Hepatocyte (in vitro differentiated cells): ENCODE results near the gene JAM2. TPM values are rescaled to one million over a fixed set of nuclear protein-coding genes. Genes with fewer than 3 reads are reported as not detected.
"Not testable (repeated sequence)": the region's sequence is repeated elsewhere in the genome, so short reads cannot be mapped to it uniquely, and the experiment has no call there.

ENCODE experiments used
- DNase-seq: peaks from one replicate; pipeline ENCODE4 v3.0.0-alpha.2; 2016; ENCODE audit warnings: low spot score
- H2AFZ ChIP-seq: fragments of 200-600 bp; sonication (generic); 2 replicates; pipeline ENCODE4 v1.6.0; 2016; ENCODE audit warnings: antibody characterized with exemption, mild to moderate bottlenecking
- H3K27ac ChIP-seq: fragments of 200-600 bp; sonication (generic); 2 replicates; pipeline ENCODE4 v1.5.1; 2016; ENCODE audit warnings: mild to moderate bottlenecking
- H3K27me3 ChIP-seq: fragments of 200-600 bp; sonication (generic); 2 replicates; pipeline ENCODE4 v1.6.1; 2016
- H3K36me3 ChIP-seq: fragments of 200-600 bp; sonication (generic); replicated peaks from 2 replicates; pipeline ENCODE4 v1.5.1; 2016; ENCODE audit warnings: low read depth; ENCODE audit not compliant: insufficient read depth
- H3K4me1 ChIP-seq: fragments of 200-600 bp; sonication (generic); 2 replicates; pipeline ENCODE4 v1.5.1; 2016; ENCODE audit warnings: mild to moderate bottlenecking, moderate library complexity; ENCODE audit not compliant: insufficient read depth
- H3K4me2 ChIP-seq: fragments of 200-600 bp; sonication (generic); 2 replicates; pipeline ENCODE4 v1.6.0; 2016
- H3K4me3 ChIP-seq: fragments of 200-600 bp; sonication (generic); 2 replicates; pipeline ENCODE4 v1.5.1; 2016; ENCODE audit warnings: mild to moderate bottlenecking
- H3K79me2 ChIP-seq: fragments of 200-600 bp; sonication (generic); 2 replicates; pipeline ENCODE4 v1.6.0; 2017; ENCODE audit warnings: mild to moderate bottlenecking
- H3K9me2 ChIP-seq: fragments of 200-600 bp; sonication (generic); replicated peaks from 2 replicates; pipeline ENCODE4 v1.6.0; 2017; ENCODE audit warnings: mild to moderate bottlenecking; ENCODE audit not compliant: insufficient read depth
- H3K9me3 ChIP-seq: fragments of 200-600 bp; sonication (generic); 2 replicates; pipeline ENCODE4 v1.5.1; 2016; ENCODE audit warnings: low read depth, mild to moderate bottlenecking
- H4K20me1 ChIP-seq: fragments of 200-600 bp; sonication (generic); 2 replicates; pipeline ENCODE4 v1.6.0; 2016; ENCODE audit warnings: mild to moderate bottlenecking; ENCODE audit not compliant: insufficient read depth, poor library complexity, severe bottlenecking
- EZH2 ChIP-seq: fragments of 200-600 bp; sonication (generic); IDR thresholded peaks from 2 replicates; pipeline ENCODE4 v1.6.1; 2016; ENCODE audit warnings: antibody characterized with exemption, mild to moderate bottlenecking, borderline replicate concordance
- EZH2phosphoT487 ChIP-seq: fragments of 200-600 bp; sonication (generic); IDR thresholded peaks from one replicate; pipeline ENCODE4 v1.6.1; 2018; ENCODE audit warnings: antibody characterized with exemption, mild to moderate bottlenecking, low read depth, moderate library complexity; ENCODE audit not compliant: unreplicated experiment, severe bottlenecking
- WGBS: methylation state at CpG from one replicate; pipeline ENCODE4 v1.1.6; 2016; ENCODE audit warnings: low lambda C conversion rate; ENCODE audit errors: missing lambda C conversion rate; 5-methylcytosine and 5-hydroxymethylcytosine counted together
- polyA plus RNA-seq: library from polyadenylated mRNA; unstranded; fragments of >200 nt; fragmentation: Nextera tagmentation; extraction: Ambion mirVana; gene quantifications from 2 replicates; pipeline ENCODE4 v1.2.1, GENCODE V29; 2016
- total RNA-seq: library from RNA; depleted of rRNA; stranded (reverse); fragments of >200 nt; gene quantifications from 2 replicates; pipeline ENCODE4 v1.2.3, GENCODE V29; 2014
- TF ChIP-seq, protein P1 (sequence below): fragments of 200-600 bp; sonication (generic); IDR thresholded peaks from 2 replicates; pipeline ENCODE4 v1.5.1; 2016; ENCODE audit warnings: antibody characterized with exemption, mild to moderate bottlenecking; ENCODE audit not compliant: poor library complexity

JAM2 gene
- total and polyA plus RNA-seq, 2 experiments from 2014 or later, result 1.8 to 4.9 TPM

DNA sequence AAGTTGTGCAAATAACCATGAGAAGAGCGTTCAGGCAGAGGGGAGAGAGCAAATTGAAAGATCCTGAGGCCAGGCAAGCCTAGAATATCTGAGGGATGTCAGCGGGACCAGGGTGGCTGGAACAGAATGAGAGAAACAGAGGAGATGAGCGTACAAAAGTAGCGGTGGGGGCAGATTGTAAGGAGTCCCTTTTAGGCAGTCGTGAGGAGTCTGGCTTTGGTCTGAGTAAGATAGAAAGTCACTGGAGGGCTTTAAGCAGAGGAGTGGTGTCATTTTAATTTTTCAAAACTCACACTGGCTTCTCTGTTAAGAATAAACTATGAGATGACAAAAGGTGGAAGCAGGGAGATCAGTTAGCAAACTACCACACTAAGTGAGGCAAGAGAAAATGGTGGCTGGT, 71.5 kb downstream of the JAM2 start:
- WGBS, result 98% methylated on average over 5 of the region's 5 CpGs

DNA sequence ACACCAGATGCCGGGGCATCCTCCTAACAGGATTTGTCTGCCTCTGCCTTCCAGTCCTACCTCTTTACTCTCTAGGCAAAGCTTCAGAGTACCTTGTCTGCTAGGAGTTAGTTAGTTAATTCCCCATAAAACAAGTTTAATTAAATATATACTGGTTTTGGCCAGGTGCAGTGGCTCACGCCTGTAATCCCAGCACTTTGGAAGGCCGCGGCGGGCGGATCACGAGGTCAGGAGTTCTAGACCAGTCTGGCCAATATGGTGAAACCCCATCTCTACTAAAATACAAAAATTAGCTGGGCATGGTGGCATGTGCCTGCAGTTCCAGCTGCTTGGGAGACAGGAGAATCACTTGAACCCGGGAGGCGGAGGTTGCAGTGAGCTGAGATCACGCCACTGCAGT, 75.0 kb downstream of the JAM2 start:
- 95% methylated on average over 10 of the region's 10 CpGs for WGBS
- not testable (repeated sequence) for DNase-seq, H2AFZ ChIP-seq

More for the DNA sequence above, 71.5 kb downstream of the JAM2 start:
- no peaks in the 10 kb centered on the region for H3K36me3 ChIP-seq
- H3K27ac ChIP-seq, result no peak overlapping the region
- no peaks in the 10 kb centered on the region for H3K27me3 ChIP-seq
- no peaks in the 10 kb centered on the region for H3K9me3 ChIP-seq
- H2AFZ ChIP-seq, result no peak overlapping the region
- no peaks in the 10 kb centered on the region for H3K79me2 ChIP-seq
- DNase-seq, result no peak
- TF ChIP-seq, protein P1, sequence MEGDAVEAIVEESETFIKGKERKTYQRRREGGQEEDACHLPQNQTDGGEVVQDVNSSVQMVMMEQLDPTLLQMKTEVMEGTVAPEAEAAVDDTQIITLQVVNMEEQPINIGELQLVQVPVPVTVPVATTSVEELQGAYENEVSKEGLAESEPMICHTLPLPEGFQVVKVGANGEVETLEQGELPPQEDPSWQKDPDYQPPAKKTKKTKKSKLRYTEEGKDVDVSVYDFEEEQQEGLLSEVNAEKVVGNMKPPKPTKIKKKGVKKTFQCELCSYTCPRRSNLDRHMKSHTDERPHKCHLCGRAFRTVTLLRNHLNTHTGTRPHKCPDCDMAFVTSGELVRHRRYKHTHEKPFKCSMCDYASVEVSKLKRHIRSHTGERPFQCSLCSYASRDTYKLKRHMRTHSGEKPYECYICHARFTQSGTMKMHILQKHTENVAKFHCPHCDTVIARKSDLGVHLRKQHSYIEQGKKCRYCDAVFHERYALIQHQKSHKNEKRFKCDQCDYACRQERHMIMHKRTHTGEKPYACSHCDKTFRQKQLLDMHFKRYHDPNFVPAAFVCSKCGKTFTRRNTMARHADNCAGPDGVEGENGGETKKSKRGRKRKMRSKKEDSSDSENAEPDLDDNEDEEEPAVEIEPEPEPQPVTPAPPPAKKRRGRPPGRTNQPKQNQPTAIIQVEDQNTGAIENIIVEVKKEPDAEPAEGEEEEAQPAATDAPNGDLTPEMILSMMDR, result no peak
- TF ChIP-seq EZH2 (no peak), EZH2phosphoT487 (no peak)
- no peaks in the 10 kb centered on the region for H3K4me1 ChIP-seq
- H4K20me1 ChIP-seq, result no peaks in the 10 kb centered on the region
- H3K4me2 ChIP-seq, result no peak overlapping the region
- no peak overlapping the region for H3K4me3 ChIP-seq
- H3K9me2 ChIP-seq, result no peaks in the 10 kb centered on the region

DNA sequence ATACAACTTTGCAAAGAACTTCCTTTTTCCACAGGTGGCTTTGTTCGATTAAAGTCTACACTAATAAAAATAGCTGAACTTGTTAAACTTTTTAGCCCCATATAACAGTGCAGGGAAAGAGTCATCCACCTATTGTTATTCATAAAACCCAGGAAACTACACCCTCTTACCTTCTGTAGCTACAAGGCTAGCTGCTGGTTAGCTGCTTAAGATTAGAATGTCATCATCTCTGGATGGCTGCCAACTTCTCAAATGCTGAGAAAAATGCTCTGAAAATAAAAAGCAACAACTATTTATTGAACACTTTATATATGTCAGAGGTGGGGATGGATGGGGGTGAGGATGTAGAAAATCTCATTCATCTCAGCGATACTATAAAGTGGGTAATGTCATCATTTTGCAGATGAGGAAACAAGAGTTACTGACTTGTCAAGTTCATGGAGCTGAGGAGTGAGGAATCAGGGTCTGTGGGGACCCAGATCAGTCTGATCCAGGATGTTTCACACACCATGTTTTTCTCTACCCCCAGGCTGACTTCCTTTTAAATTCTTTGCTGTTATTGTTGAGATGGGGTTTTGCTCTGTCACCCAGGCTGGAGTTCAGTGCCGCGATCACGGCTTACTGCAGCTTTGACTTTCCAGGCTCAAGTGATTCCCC, 78.6 kb downstream of the JAM2 start:
- no peaks in the 10 kb centered on the region for H3K9me2 ChIP-seq
- no peaks in the 10 kb centered on the region for H3K4me1 ChIP-seq
- DNase-seq, result peak; percentile 14
- no peaks in the 10 kb centered on the region for H3K79me2 ChIP-seq
- no peaks in the 10 kb centered on the region for H3K36me3 ChIP-seq
- H4K20me1 ChIP-seq, result no peaks in the 10 kb centered on the region
- H3K4me2 ChIP-seq, result no peak overlapping the region
- H3K9me3 ChIP-seq, result no peaks in the 10 kb centered on the region
- TF ChIP-seq EZH2, result no peak
- TF ChIP-seq, protein P1, result no peak
- TF ChIP-seq EZH2phosphoT487, result no peak
- no peak overlapping the region for H3K4me3 ChIP-seq
- H3K27me3 ChIP-seq, result no peaks in the 10 kb centered on the region
- H2AFZ ChIP-seq, result no peak overlapping the region
- H3K27ac ChIP-seq, result no peak overlapping the region
- WGBS, result 91% methylated on average over 5 of the region's 5 CpGs

More for the DNA sequence above, 75.0 kb downstream of the JAM2 start:
- H3K27me3 ChIP-seq, H3K4me2 ChIP-seq, H3K9me2 ChIP-seq, H3K79me2 ChIP-seq, H3K4me3 ChIP-seq, H3K9me3 ChIP-seq, H4K20me1 ChIP-seq, H3K27ac ChIP-seq, H3K36me3 ChIP-seq, H3K4me1 ChIP-seq: not testable (repeated sequence)

DNA sequence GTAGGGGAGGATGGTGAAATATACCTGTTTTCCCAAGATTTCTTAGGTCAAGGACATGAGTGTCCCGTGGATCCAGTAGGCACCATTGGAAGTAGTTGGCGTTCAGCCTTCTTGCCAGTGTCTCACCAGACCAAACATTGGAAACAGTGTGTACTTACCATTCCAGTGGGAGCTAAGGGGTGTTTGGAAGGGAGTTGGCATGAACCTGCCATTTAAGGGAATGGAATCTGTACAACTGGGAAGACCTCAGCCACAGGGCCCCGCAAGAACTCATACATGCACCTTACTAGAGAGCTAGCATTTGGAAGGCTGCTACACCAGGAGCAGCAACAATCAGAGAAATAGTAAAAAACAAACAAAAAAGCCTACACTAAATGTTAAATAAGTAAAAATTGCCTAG, 82.9 kb downstream of the JAM2 start:
- 98% methylated on average over 3 of the region's 3 CpGs for WGBS
- H3K79me2 ChIP-seq, result peaks cover 2% of the 10 kb centered on the region
- TF ChIP-seq, protein P1, result no peak
- TF ChIP-seq EZH2phosphoT487 (no peak), EZH2 (no peak)

More for the DNA sequence above, 82.9 kb downstream of the JAM2 start:
- H3K27ac ChIP-seq, result no peak overlapping the region
- H3K4me2 ChIP-seq, result no peak overlapping the region
- no peak overlapping the region for H2AFZ ChIP-seq
- no peak overlapping the region for H3K4me3 ChIP-seq
- no peaks in the 10 kb centered on the region for H3K36me3 ChIP-seq
- no peak for DNase-seq
- H4K20me1 ChIP-seq, result no peaks in the 10 kb centered on the region
- H3K9me3 ChIP-seq, result no peaks in the 10 kb centered on the region
- H3K4me1 ChIP-seq, result no peaks in the 10 kb centered on the region
- no peaks in the 10 kb centered on the region for H3K27me3 ChIP-seq
- no peaks in the 10 kb centered on the region for H3K9me2 ChIP-seq
